HL-60 (cell line): Measurements from ENCODE around the gene MAP1A.

ENCODE experiments used
- CTCF ChIP-seq: IDR thresholded peaks from one replicate; pipeline ENCODE4 v1.5.1; 2011; ENCODE audit warnings: low read length, control low read depth, inconsistent platforms; ENCODE audit not compliant: insufficient read depth
- POLR2AphosphoS5 ChIP-seq: IDR thresholded peaks from 2 replicates; pipeline ENCODE4 v1.6.1; 2012; ENCODE audit warnings: low read depth

GRCh38 chr15:43528542-43529007 lies 11.2 kb downstream of the MAP1A start:
- TF ChIP-seq POLR2AphosphoS5 (no peak), CTCF (no peak)
